ENCODE results near the gene ITCH.

GRCh38 chr20:34343458-34344211 is 19.4 kb upstream of the ITCH start:
- TF ChIP-seq POLR2A (IDR thresholded peaks at IDR 0.05), result no peak
- TF ChIP-seq CTCF (IDR thresholded peaks at IDR 0.05), result no peak
- TF ChIP-seq POLR2AphosphoS5 (IDR thresholded peaks at IDR 0.05), result no peak
